Neuron (in vitro differentiated cells): ENCODE measurements around the gene GMCL1.
A peak's percentile ranks its signal among the peaks of the same experiment; 100 is the strongest.
"Not testable (repeated sequence)": the region's sequence is repeated elsewhere in the genome, so short reads cannot be mapped to it uniquely, and the experiment has no call there.

ENCODE experiments used
- H2AFZ ChIP-seq: one replicate; pipeline ENCODE4 v1.6.1; 2013; ENCODE audit warnings: low read depth, mild to moderate bottlenecking, inconsistent platforms, low read length, moderate library complexity
- H3K27me3 ChIP-seq: one replicate; pipeline ENCODE4 v1.6.1; 2013; ENCODE audit warnings: low read length; ENCODE audit not compliant: insufficient read depth
- H3K36me3 ChIP-seq: one replicate; pipeline ENCODE4 v1.6.1; 2013; ENCODE audit warnings: low read length; ENCODE audit not compliant: insufficient read depth
- H3K4me1 ChIP-seq: one replicate; pipeline ENCODE4 v1.6.1; 2013; ENCODE audit warnings: low read length; ENCODE audit not compliant: insufficient read depth
- H3K4me3 ChIP-seq: 2 replicates; pipeline ENCODE4 v1.5.1; 2013; ENCODE audit warnings: mild to moderate bottlenecking, low read length, moderate library complexity
- H3K9me3 ChIP-seq: one replicate; pipeline ENCODE4 v1.6.1; 2013; ENCODE audit warnings: low read length

Gene GMCL1

DNA sequence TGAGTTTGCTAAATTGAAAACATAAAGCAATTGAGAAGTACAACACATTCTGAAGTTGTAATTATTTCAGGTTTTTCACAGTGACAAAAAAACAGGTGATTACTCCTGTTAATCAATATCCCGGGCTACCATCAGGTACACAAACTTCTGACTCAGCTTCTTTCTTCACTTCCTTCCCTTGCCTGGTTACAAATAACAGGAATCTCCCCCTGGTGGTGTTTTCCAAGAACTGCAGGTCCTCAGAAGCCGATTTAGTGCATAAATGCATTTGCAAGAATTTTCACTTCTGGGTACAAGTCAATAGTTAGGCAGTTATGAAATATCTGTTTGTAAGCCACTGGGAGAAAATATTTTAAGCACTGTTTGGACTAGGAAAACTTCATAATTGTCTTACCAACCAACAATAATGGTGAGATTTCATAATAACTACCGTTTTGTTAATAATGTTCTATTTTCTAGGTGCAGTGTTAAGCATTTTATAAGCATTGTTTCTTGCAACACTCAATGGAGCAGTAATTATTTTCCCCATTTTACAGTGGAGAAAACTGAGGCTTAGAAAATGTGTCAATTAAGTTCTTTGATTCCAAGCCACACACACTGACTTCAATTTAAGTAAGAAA is 12.4 kb upstream of the GMCL1 start:
- Histone ChIP-seq H3K36me3 (no peaks in the 10 kb centered on the region), H3K4me1 (peaks cover 5% of the 10 kb centered on the region), H3K27me3 (no peaks in the 10 kb centered on the region), H2AFZ (no peak overlapping the region), H3K9me3 (no peaks in the 10 kb centered on the region), H3K4me3 (no peak overlapping the region)

DNA sequence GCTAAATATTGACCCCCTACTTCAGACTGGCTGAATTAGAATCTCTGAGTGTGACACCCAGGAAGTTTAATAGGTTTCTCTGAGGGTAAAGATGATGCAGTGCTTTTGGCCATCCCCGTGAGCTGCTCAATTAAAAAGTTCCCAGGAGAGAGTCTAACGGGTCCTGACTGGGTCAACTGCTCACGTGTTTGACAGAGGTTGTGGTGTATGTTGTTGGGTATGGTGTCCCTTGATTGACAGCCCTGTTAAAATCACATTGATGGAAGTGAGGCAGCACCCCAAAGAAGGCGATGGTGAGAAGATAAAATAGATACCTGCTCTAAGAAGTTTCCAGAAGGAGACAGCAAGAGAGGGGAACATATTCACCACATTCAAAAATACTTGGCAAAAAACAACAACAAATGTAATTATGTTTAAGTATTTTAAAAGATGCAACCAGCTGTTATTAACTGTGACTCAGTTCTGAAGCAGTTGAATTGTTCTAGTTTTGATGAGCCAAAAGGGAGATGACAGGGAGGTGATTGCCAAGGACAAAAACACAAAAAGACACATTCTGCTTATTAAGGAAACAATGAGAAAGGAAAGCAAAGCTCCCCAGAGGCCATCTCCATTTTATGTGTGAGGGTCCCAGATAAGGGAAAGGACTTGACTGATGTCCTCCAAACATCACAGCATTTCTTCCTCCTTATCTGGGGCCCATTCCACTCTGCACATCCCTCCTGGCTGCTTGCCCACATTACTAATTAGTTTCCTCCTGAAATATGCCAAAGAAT is 11.5 kb upstream of the GMCL1 start:
- Histone ChIP-seq H3K27me3 (no peaks in the 10 kb centered on the region), H2AFZ (no peak overlapping the region), H3K4me3 (no peak overlapping the region), H3K9me3 (no peaks in the 10 kb centered on the region), H3K4me1 (peaks cover 5% of the 10 kb centered on the region), H3K36me3 (no peaks in the 10 kb centered on the region)

DNA sequence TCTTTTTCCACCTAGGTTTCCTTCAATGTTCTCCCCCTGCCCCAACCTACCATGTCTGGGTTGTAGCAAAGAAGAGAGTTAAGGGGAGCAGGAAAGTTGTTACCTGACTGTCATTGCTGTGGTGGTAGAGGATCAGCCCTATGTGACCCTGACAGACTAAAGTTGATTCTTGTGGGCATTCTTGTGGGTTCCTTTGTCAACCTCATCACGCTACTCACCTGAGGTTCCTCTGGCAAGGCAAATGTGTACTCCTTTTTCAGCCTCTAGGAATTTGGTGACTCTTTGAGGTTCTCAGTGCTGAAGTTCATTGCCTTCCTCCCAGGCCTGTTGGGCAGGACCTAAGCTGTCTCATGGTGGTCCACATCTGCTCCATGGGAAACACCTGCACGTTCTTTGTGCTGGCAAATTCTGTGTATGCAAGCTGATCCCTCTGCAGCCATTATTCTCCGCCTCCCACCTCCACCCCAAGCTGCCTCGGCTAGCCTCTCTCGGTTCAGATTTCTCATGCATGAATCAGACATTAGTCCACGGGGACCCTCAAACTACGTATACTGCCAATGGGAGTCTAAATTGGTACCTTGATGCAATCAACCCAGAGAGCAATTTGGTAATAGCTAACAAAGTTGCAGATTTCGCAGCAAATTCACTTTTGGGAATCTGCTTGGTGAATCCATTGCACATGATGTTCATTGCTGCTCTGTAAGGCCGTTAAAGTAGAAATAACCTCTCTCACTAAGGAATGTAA is 1.5 kb upstream of the GMCL1 start:
- Histone ChIP-seq H3K4me3 (no peak overlapping the region), H3K36me3 (peaks cover under 1% of the 10 kb centered on the region), H2AFZ (no peak overlapping the region), H3K4me1 (peaks cover 19% of the 10 kb centered on the region), H3K9me3 (no peaks in the 10 kb centered on the region), H3K27me3 (no peaks in the 10 kb centered on the region)

DNA sequence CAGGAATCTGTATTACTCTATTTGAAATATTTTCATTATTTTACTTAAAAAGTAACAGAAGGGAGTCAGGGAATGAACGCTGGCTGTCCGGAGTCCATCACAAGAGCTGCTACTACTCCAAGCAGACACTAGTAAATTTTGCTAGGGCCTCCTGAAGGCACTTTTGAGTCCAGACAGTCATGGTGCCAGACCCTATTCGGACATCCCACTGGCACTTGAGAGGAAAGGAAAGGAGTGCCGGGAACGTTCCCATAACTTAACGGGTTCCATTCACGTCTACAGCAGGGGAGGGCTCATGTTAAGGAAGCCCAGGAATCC is 563 bp upstream of the GMCL1 start:
- peak overlapping the region; percentile 83 for H2AFZ ChIP-seq
- peaks cover 19% of the 10 kb centered on the region for H3K4me1 ChIP-seq
- peaks cover 4% of the 10 kb centered on the region for H3K36me3 ChIP-seq
- H3K27me3 ChIP-seq = no peaks in the 10 kb centered on the region
- H3K9me3 ChIP-seq = no peaks in the 10 kb centered on the region
- peak overlapping the region; percentile 83 for H3K4me3 ChIP-seq

DNA sequence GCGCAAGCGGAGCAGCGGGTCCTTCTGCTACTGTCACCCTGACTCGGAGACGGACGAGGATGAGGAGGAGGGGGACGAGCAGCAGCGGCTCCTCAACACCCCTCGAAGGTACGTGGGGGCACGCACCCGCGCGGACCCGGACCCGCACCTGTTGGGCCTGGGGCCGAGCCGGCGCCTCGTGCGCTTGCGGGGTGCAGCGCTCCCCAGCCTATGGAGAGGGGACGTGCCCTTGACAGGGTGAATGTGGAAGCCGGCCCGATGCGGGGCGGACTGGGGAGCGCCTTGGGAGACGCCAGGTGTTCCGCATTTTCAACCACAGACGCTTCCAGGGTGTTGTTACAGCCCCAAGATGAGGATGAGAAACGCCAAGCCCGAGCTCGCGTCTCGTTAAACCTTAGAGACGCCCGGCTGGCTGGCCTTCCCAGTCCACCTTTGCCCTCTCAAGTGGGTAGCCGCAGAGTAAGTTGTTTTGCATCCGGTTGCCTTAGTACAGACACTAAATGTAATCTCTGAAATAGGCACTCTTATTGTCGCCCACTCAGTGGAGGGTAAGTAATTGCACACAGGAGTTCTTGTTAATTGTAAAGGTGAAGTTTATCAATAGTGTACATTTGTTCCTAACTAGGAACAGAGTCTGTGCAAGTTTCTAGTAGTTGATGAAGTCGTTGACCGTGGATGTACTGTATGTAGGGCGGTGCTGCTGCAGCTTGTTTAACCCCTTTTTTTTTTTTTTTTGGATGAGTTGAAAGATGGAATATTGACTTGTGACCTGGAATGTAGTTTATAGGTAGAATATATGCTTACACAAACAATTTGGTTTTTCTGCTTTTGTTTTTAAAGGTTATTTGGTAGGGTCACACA is 815 bp downstream of the GMCL1 start:
- Histone ChIP-seq H3K36me3 (peaks cover 4% of the 10 kb centered on the region), H3K27me3 (no peaks in the 10 kb centered on the region), H3K4me3 (peak overlapping the region; percentile 83), H2AFZ (peak overlapping the region; percentile 83), H3K9me3 (no peaks in the 10 kb centered on the region), H3K4me1 (peaks cover 19% of the 10 kb centered on the region)

DNA sequence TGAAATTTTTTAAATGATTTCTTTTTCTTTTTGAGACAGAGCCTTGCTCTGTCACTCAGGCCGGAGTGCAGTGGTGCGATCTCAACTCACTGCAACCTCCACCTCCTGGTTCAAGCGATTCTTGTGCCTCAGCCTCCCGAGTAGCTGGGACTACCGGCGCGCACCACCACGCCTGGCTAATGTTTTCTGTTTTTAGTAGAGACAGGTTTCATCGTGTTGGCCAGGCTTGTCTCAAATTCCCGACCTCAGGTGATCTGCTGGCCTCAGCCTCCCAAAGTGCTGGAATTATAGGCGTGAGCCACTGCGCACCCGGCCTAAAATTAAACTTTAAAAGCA is 1.4 kb downstream of the GMCL1 start:
- peak overlapping the region; percentile 83 for H3K4me3 ChIP-seq
- not testable (repeated sequence) for H3K36me3 ChIP-seq, H2AFZ ChIP-seq, H3K27me3 ChIP-seq, H3K9me3 ChIP-seq
- peaks cover 19% of the 10 kb centered on the region for H3K4me1 ChIP-seq

DNA sequence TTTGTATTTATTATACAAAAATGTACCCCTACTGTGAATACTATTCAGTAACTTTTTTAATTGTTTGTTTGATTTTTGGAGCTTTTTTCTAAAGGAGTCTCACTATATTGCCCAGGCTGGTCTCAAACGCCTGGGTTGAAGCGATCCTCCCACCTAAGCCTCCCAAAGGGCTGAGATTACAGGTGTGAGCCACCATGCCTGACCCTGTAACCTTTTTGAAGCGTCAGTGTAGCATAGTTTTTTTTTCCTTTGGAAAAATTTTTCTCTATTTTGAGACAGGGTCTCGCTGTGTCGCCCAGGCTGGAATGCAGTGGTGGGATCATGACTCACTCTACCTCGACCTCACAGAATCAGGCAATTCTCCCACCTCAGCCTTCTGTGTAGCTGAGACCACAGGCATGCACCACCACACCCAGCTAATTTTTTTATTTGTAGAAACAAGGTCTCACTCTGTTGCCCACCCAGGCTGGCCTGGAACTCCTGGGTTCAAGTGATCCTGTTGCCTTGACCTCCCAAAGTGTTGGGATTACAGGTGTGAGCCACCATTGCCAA is 2.0 kb downstream of the GMCL1 start:
- Histone ChIP-seq H3K4me1 (peaks cover 19% of the 10 kb centered on the region), H3K36me3 (peaks cover 4% of the 10 kb centered on the region), H3K9me3 (no peaks in the 10 kb centered on the region), H2AFZ (no peak overlapping the region), H3K27me3 (no peaks in the 10 kb centered on the region), H3K4me3 (no peak overlapping the region)

DNA sequence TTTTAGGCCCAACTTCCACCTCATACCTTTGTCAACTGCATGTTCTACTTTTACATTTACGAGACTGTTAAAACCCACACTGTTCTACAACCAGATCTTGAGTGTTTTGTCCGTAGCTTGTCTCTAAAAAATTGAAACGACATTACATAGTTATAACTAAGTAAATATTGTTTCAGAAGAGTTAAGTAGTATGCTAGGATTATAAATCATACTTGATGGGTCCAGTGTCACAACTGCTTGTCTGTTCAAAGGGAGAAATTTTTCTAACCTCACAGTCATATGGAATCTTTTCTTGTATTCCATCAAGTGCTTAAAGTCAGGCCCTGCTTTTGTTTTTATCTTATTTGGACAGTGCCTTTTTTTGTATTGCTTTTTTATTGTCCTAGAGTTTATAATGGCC is 4.3 kb downstream of the GMCL1 start:
- peaks cover 16% of the 10 kb centered on the region for H3K4me1 ChIP-seq
- no peaks in the 10 kb centered on the region for H3K9me3 ChIP-seq
- H3K36me3 ChIP-seq = peaks cover 9% of the 10 kb centered on the region
- no peak overlapping the region for H2AFZ ChIP-seq
- H3K27me3 ChIP-seq = no peaks in the 10 kb centered on the region
- no peak overlapping the region for H3K4me3 ChIP-seq

DNA sequence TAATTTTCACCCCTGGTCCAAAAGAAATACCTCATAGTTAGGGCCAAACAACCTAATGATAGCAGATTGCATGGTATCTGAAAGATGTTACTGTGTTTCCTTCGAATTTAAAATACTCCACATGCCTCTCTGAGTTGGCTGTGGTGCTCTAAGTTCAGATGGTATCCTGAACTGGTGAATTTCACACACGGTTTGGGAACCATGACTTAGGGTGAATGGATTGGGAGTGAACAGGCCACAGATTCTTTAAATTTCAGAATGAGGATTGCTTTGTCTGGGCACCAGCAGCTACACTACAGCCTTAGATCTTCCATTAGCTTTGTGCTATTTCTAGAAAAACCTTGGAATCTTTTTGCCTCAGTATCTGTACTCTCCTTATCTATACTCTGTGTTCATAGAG is 6.2 kb downstream of the GMCL1 start:
- no peaks in the 10 kb centered on the region for H3K27me3 ChIP-seq

DNA sequence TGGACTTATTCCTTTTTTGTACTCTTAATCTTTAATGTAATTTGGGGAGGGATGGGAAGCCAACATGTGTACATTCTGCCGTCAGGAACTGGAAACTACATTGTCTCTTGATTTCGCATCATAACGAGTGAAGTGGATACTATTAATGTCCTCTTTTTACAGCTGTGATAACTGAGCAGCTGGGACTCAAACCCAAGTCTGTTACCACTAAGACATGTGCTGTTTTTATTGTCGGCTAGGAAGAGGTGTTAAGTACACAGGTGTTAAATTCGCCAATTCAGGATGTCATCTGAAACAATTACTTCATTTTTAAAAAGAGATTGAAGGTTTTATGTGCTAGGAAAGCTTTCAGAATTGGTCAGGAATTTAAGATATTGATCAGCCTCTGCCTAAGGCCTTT is 6.9 kb downstream of the GMCL1 start:
- H3K36me3 ChIP-seq = peaks cover 28% of the 10 kb centered on the region
- H3K4me3 ChIP-seq = no peak overlapping the region
- H3K27me3 ChIP-seq = no peaks in the 10 kb centered on the region
- no peaks in the 10 kb centered on the region for H3K9me3 ChIP-seq
- peaks cover 4% of the 10 kb centered on the region for H3K4me1 ChIP-seq
- no peak overlapping the region for H2AFZ ChIP-seq

More for the DNA sequence above, 6.2 kb downstream of the GMCL1 start:
- Histone ChIP-seq H2AFZ (no peak overlapping the region), H3K4me1 (peaks cover 11% of the 10 kb centered on the region), H3K9me3 (no peaks in the 10 kb centered on the region), H3K4me3 (no peak overlapping the region), H3K36me3 (peaks cover 23% of the 10 kb centered on the region)

DNA sequence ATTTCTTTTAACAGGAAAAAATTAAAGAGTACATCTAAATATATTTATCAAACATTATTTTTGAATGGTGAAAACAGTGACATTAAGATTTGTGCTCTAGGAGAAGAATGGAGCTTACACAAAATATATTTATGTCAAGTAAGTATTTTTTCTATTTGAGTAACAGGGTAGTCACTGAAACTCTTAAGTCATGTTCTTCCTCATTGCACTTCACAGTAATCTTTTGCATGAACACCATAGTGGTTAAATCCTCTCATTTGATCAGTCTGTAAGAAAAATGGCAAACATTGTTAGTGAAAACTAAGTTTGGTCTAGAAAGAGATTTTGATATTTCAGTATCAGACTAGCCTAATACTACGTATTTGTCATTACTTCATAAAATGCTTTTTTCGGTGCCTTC is 8.1 kb downstream of the GMCL1 start:
- H3K4me1 ChIP-seq = no peaks in the 10 kb centered on the region
- peaks cover 35% of the 10 kb centered on the region for H3K36me3 ChIP-seq
- no peaks in the 10 kb centered on the region for H3K27me3 ChIP-seq
- no peak overlapping the region for H2AFZ ChIP-seq
- no peak overlapping the region for H3K4me3 ChIP-seq
- no peaks in the 10 kb centered on the region for H3K9me3 ChIP-seq

DNA sequence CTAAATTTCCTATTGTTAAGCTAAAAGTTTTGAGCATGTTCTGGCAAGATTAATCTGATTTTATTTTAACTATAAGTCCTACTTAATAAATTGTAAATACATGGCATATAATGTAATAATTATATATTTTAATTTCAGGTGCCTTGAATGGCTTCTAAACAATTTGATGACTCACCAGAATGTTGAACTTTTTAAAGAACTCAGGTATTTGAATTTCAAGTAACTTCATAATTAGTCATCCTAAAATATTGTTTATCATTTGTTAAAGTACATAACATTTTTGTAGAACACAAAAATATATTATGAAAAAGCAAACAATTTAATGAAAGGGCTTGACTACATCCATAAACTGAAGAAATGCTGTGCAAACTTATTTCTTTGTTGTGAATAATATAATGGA is 14.5 kb downstream of the GMCL1 start:
- H3K27me3 ChIP-seq = no peaks in the 10 kb centered on the region
- no peaks in the 10 kb centered on the region for H3K9me3 ChIP-seq
- H3K4me1 ChIP-seq = no peaks in the 10 kb centered on the region
- peaks cover 62% of the 10 kb centered on the region for H3K36me3 ChIP-seq
- H2AFZ ChIP-seq = no peak overlapping the region
- no peak overlapping the region for H3K4me3 ChIP-seq
